Activated naive CD4-positive, alpha-beta T cell treated with anti-CD3 and anti-CD28 coated beads, Interleukin-2, amount 10 ng/mL, durations not matched to agents 7 days and 5 days (primary cell): Measurements from ENCODE around the gene SBNO2.

Source experiments
- CTCF ChIA-PET: fragments of 350-600 bp; sonication (Branson Sonifier 250); formaldehyde crosslinking; loops from one replicate; lab custom pipeline; 2021; ENCODE audit warnings: antibody characterized with exemption; lab: Charles Lee
- DNase-seq: peaks from one replicate; pipeline ENCODE4 v3.0.0-alpha.2; 2020
- H3K27ac Mint-ChIP-seq: one replicate; pipeline ENCODE4 v1.8.0; 2021; ENCODE audit warnings: mild to moderate bottlenecking, moderate library complexity, mixed read lengths
- H3K27me3 Mint-ChIP-seq: one replicate; pipeline ENCODE4 v1.8.0; 2021; ENCODE audit warnings: mild to moderate bottlenecking, mixed read lengths
- H3K36me3 Mint-ChIP-seq: one replicate; pipeline ENCODE4 v1.8.0; 2021; ENCODE audit warnings: mixed read lengths
- H3K4me1 Mint-ChIP-seq: one replicate; pipeline ENCODE4 v1.8.0; 2021; ENCODE audit warnings: mixed read lengths
- H3K4me3 Mint-ChIP-seq: one replicate; pipeline ENCODE4 v1.8.0; 2021; ENCODE audit warnings: mild to moderate bottlenecking, moderate library complexity, mixed read lengths
- H3K9me3 Mint-ChIP-seq: one replicate; pipeline ENCODE4 v1.8.0; 2021; ENCODE audit warnings: mixed read lengths

SBNO2 gene

GRCh38 chr19:1063030-1063908 is 110.8 kb downstream of the SBNO2 start:
- CTCF ChIA-PET = no interaction called here
- peak; percentile 79 for DNase-seq
- peak overlapping the region; percentile 60 for H3K27ac Mint-ChIP-seq

DNA sequence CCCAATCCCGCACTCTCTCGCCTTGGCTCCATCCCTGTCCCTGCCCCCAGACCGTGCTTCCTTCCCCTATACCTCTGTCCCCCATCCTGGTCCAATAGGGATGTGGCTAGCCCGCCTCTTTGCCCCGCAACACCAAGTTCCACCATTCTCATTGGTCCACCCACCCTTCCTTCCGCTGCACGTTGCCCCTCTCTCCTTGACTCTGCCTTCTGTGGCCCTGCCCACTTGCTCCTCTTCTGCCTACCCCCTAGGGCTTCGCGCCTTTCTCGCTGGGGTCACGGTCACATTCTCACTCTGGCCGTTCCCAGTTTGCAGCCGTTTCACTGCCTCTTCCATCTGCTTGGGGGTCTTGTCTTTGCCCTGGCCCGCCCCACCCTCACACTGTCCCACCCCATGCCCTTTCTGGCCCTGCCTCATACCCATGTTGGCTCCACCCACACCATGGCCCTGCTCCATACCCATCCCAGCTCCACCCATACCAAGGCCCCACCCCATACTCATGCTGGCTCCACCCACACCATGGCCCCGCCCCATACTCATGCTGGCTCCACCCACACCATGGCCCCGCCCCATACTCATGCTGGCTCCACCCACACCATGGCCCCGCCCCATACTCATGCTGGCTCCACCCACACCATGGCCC is 111.6 kb downstream of the SBNO2 start:
- DNase-seq = peak; percentile 65
- no peak overlapping the region for H3K4me3 Mint-ChIP-seq
- CTCF ChIA-PET = no interaction called here
- H3K27me3 Mint-ChIP-seq = no peaks in the 10 kb centered on the region
- H3K9me3 Mint-ChIP-seq = peaks cover 4% of the 10 kb centered on the region
- peaks cover 14% of the 10 kb centered on the region for H3K36me3 Mint-ChIP-seq
- H3K27ac Mint-ChIP-seq = no peak overlapping the region
- H3K4me1 Mint-ChIP-seq = peaks cover 46% of the 10 kb centered on the region

More at GRCh38 chr19:1063030-1063908, 110.8 kb downstream of the SBNO2 start:
- Mint-ChIP-seq H3K27me3 (no peaks in the 10 kb centered on the region), H3K36me3 (peaks cover 14% of the 10 kb centered on the region), H3K4me3 (no peak overlapping the region), H3K9me3 (peaks cover 3% of the 10 kb centered on the region), H3K4me1 (peaks cover 39% of the 10 kb centered on the region)

GRCh38 chr19:1061987-1062386 is 112.1 kb downstream of the SBNO2 start:
- Mint-ChIP-seq H3K27me3 (no peaks in the 10 kb centered on the region), H3K36me3 (peaks cover 19% of the 10 kb centered on the region), H3K9me3 (peaks cover 7% of the 10 kb centered on the region), H3K4me1 (peaks cover 52% of the 10 kb centered on the region), H3K4me3 (no peak overlapping the region), H3K27ac (no peak overlapping the region)
- no peak for DNase-seq
- CTCF ChIA-PET = no interaction called here

DNA sequence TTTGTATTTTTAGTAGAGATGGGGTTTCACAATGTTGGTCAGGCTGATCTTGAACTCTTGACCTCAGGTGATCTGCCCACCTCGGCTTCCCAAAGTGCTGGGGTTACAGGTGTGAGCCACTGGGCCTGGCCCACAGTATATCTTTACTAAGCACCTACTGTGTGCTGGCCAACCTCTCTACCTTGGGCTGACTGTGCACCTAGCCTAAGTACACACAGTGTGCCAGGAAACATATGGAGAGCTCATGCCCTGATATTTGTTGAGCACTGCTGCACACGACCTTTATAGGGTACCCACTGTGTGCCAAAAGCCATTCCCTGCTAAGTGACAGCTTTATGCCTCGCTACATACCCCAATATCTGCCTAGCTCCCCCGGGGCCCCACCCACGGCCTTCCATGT is 113.4 kb downstream of the SBNO2 start:
- no peak for DNase-seq
- H3K27ac Mint-ChIP-seq = no peak overlapping the region
- no peaks in the 10 kb centered on the region for H3K27me3 Mint-ChIP-seq
- no peak overlapping the region for H3K4me3 Mint-ChIP-seq
- CTCF ChIA-PET = interaction anchor here (0.7 to 1.0 kb wide), 2 partner anchors 11 to 14 kb away, joined by 3 read pairs; no protein-coding TSS in a partner anchor
- peaks cover 51% of the 10 kb centered on the region for H3K4me1 Mint-ChIP-seq
- H3K36me3 Mint-ChIP-seq = peaks cover 28% of the 10 kb centered on the region
- H3K9me3 Mint-ChIP-seq = peaks cover 7% of the 10 kb centered on the region

GRCh38 chr19:1058112-1058511 is 116.0 kb downstream of the SBNO2 start:
- Mint-ChIP-seq H3K36me3 (peaks cover 31% of the 10 kb centered on the region), H3K27ac (peak overlapping the region; percentile 80), H3K27me3 (no peaks in the 10 kb centered on the region), H3K4me3 (no peak overlapping the region), H3K9me3 (peaks cover 4% of the 10 kb centered on the region), H3K4me1 (peaks cover 28% of the 10 kb centered on the region)
- CTCF ChIA-PET = interaction anchor here (0.9 to 1.3 kb wide), 3 partner anchors 18 to 29 kb away, joined by 3 read pairs; no protein-coding TSS in a partner anchor
- DNase-seq = peak; percentile 46
